ENCODE measurements around the gene DUS4L.
"Not testable (repeated sequence)": the region's sequence is repeated elsewhere in the genome, so short reads cannot be mapped to it uniquely, and the experiment has no call there.

The DUS4L gene, protein sequence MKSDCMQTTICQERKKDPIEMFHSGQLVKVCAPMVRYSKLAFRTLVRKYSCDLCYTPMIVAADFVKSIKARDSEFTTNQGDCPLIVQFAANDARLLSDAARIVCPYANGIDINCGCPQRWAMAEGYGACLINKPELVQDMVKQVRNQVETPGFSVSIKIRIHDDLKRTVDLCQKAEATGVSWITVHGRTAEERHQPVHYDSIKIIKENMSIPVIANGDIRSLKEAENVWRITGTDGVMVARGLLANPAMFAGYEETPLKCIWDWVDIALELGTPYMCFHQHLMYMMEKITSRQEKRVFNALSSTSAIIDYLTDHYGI

GRCh38 chr7:107563775-107564552 lies at the start of gene DUS4L, which contains the start of gene COG5:
TSS of gene DUS4L (plus strand) at chr7:107563971. CDS start at chr7:107567071, 3,100 bp downstream.
TSS of gene COG5 (minus strand) at chr7:107563920. CDS start at chr7:107563896, 24 bp downstream.
- peak; percentile 75 for DNase-seq (ENCODE audit: low spot score)

- DNase-seq (ENCODE audit: low spot score) = no peak
Observed at GRCh38 chr7:107526672-107527071, 37.1 kb upstream of the DUS4L start.

DNA sequence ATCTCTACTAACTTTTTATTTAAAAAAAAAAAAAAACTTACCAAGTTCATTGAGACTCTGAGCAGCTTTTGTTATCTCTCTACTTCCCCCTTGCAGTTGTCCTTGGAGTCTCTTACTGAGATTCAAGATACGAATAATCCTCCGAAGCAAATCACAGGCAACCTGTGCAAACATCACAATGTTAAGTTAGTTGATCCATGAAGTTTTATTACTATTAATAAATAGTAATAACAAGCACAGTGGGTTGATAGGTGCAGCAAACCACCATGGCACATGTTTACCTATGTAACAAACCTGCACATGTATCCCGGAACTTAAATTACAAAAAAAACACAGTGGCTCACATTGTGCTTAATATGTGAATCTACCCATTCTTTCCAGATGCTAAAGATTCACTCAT lies 36.6 kb upstream of the DUS4L start:
- DNase-seq (ENCODE audit: low spot score) = no peak

DNA sequence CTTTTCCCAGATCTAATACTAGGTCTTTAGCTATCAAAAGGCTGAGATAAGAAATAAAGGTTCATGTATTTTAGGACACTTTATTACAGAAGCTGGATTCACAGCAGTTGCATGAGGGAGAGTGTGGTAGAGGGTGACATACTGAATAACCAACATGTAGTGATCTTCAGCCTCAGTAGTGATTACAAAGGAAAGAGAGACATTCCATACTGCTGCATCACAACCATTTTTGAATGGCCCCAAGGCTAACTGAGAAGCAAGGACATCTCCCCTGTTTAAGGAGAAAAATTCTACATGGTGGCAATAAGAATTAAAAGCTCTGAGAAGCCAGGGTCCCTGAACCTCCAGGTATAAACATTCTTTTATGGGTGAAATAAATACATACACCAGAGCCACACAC lies 35.3 kb upstream of the DUS4L start:
- DNase-seq (ENCODE audit: low spot score) = peak; percentile 36

- DNase-seq (ENCODE audit: low spot score) = peak; percentile 49
Observed at GRCh38 chr7:107530751-107531150, 33.0 kb upstream of the DUS4L start.

DNA sequence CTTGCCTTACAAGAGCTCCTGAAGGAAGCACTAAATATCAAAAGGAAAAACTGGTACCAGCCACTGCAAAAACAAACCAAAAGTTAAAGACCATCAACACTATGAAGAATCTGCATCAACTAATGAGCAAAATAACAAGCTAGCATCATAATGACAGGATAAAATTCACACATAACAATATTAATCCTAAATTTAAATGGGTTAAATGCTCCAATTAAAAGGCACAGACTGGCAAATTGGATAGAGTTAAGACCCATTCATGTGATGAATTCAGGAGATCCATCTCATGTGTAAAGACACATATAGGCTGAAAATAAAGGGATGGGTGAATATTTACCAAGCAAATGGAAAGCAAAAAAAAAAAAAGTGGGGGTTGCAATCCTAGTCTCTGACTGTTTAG lies 29.6 kb upstream of the DUS4L start:
- no peak for DNase-seq (ENCODE audit: low spot score)

DNA sequence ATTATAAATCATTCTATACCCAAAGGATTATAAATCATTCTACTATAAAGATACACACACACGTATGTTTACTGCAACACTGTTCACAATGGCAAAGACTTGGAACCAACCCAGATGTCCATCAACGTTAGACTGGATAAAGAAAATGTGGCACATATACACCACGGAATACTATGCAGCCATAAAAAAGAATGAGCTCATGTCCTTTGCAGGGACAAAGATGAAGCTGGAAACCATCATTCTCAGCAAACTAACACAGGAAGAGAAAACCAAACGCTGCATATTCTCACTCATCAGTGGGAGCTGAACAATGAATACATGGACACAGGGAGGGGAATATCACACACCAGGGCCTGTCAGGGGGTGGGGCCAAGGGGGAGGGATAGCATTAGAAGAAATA lies 26.5 kb upstream of the DUS4L start:
- not testable (repeated sequence) for DNase-seq (ENCODE audit: low spot score)

DNA sequence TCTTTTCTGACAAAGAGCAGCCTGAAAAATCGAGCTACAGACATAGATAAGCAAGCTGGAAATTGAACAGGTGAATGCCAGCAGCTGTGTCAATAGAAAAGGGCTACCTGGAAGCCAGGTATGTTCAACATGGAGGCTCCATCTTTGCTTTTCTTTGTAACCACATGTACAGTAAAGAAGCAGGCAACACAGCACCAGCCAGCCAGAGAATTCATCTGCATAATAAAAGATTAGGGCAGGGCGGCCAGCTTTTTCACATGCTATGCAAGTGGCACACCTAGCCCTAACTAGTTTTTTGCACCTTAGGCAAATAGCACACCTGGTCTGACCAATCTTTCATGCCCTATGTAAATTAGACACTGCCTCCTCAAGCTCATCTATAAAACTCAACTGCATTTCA lies 25.8 kb upstream of the DUS4L start:
- no peak for DNase-seq (ENCODE audit: low spot score)

- no peak for DNase-seq (ENCODE audit: low spot score)
Observed at GRCh38 chr7:107543338-107543993, 20.3 kb upstream of the DUS4L start.

- no peak for DNase-seq (ENCODE audit: low spot score)
Observed at GRCh38 chr7:107544848-107545591, 18.8 kb upstream of the DUS4L start.

GRCh38 chr7:107551936-107552335 lies 11.8 kb upstream of the DUS4L start:
- no peak for DNase-seq (ENCODE audit: low spot score)

DNA sequence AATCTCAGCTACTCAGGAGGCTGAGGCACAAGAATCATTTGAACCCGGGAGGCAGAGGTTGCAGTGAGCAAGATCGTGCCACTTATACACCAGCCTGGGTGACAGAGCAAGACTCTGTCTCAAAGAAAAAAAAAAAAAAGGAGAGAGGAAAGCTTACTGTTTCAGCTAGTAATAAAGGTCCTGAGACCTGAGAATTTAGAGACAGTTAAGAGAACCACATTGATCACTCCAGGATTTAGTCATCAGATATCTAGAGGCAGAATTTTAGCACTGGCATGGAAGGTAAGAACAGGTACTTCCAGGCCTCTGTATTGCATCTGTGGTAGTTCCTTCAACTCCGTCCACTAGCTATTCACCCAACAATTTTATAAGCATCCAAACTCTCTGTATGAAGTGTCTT lies 7.9 kb upstream of the DUS4L start:
- no peak for DNase-seq (ENCODE audit: low spot score)

DNA sequence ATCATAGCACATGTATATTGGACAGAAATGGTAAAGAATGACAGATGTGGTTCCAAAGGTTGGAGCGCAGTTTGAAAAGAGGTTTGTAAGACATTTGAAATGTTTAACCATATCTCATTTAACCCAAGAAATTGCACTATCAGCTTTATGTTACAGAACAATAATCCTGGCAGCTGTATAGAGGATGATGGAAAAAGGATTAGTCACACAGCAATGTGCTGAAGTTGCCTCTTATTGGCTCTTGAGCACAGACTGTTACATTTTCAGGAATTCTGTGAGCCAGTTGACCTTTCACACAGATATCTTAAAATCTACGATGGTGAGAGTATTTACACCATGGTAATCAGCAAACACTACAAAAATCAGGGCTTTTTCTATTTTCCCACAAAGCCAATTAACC lies 3.9 kb upstream of the DUS4L start:
- DNase-seq (ENCODE audit: low spot score) = no peak

DNA sequence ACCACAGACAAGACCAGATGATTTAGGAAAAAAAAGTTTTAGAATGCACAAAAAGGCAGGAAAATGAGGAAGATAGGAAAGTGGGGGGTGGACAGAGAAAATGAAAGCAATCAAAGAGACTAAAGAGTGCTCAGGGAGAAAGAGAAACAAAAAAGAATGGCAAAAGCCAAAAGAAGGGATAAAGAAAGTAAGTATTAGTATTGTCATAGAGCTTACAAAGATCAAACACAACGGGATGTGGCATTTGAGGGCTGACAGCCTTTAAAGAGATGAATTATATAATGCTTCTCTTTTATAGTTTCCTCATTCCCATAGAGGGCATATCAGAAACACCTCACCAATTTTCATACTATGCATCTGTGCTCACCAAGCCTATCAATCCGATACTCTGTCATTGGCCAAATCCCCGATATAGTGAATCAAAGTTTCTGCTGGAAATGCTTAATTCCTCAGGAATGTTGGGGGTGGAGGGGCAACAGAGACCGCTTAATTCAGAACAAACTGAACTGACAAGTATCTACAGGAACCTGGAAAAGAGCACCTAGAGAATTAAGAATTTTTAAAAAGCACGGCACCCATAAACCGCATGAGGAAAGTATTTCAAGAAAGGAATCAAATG lies 2.8 kb upstream of the DUS4L start:
- no peak for DNase-seq (ENCODE audit: low spot score)

DNA sequence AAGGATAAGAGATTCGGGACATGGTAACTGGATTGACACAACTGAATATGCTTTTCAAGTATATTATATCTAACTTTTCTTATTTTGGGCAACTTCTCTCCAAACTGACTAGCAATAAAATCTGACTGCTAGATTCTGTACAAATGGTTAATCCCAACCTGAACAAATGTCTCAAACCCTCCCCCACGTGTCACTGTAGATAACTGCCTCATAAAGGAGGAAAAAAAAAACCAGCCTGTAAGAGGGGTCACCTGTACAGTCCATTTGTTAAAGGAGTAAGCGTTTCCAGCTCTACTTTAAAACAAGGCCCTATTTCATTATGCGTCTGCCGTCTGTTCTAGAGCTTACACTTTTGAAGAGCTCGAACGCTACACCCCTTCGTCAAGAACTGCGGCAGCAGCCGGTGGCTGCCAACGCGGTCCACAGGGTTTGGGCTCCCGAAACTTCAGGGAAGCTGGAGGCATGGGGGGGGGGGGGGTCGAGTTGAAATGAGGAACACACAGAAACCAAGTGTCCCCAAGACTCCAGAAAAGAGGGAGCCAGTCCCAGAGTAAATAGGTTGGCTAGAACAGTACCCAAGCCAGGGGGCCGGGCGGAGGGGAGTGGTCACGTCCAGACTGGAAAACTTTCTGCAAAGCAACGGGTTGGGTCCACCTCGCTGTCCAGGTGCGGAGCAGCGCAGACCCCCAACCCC lies 543 bp upstream of the DUS4L start:
- no peak for DNase-seq (ENCODE audit: low spot score)

- peak; percentile 50 for DNase-seq (ENCODE audit: low spot score)
Observed at GRCh38 chr7:107564553-107565298, 955 bp downstream of the DUS4L start.

DNA sequence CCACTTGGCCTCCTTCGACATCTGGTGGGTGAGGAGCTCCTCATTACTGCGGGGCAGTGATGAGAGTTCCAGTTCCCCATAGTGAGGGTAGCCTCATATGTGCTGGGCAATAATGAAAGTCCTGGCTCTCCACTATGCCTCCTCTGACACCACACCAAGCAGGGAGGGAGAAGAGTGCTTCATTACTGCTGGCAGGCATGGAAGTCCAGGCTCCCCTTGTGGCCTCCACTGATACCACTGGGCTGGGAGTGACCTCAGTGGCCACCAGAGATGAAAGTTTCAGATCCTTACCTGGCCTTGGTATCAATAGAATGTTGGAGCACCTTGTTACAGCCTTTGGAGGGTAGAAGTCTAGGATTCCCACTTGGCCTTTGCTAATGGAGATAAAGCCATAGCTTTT lies 6.5 kb downstream of the DUS4L start:
- DNase-seq (ENCODE audit: low spot score) = no peak

DNA sequence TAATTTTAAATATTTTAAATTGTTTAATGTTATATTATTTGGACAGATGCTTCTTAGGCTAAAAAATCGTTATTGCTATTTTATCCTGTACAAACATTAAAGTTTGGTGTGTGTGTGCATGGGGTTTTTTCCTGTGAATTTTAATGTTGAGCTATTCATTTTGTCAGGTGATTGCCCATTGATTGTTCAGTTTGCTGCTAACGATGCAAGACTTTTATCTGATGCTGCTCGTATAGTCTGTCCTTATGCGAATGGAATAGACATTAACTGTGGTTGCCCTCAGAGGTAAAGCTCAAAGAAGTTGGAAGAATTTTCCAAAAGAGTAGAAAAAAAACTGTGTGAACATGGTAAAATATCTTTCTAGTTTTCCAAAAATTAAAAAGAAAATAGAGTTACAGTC lies 9.8 kb downstream of the DUS4L start:
- no peak for DNase-seq (ENCODE audit: low spot score)

DNA sequence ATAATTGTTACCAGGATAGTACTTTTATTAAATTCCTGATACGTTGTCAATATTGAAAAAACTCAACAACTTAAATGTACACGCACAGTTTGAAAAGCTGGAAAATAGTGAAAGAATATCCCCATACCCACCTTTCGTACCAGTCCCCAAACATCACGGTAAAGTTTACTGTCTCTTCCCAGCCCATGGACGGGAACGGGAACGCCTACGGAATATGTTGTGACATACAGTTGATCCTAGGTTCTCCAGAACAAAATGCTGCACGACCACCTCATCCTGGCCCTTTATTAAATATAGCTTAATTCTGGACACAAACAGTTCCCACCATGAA lies 15.7 kb downstream of the DUS4L start:
- DNase-seq (ENCODE audit: low spot score) = no peak

DNA sequence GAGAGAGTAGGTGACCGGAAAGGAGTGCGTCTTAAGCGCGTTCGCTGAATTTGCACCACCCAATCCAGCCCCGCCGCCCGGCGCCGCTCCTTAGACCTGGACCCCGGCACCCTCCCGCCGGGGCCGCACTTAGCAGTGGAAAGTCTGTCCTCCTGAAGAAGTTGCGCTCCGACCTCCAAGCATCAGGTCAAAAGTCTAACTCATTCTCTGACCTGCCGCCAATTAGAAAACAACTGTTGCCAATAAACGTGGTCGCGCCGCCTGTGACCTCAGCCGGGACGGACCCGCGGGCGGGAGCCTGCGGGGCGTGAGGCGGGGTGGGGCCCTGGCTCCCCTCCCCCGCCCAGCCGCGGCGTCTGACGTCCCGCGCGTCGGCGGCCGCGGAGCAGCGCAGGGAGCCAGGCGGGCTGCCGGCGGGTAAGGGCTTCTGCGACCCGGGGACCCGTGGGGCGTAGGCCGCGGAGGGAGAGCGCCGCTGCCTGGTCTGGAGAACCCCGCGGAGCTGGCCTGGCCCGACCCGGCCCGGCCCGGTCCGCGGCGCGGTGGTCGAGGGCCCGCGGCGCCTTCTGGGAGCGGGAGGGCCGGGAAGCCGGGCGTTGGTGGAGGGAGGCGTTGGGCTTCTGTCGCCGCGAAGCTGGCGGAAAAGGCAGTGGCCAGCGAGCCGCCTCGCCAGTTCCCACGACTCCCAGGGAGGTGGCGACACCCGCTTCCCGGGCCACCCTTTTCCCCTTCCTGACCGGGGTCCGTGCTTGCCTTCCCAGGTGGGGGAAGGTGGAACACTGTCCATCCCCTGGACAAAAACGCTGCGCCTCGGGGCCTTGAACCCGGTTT lies 16.3 kb downstream of the DUS4L start, which contains the start of gene BCAP29:
TSS of gene BCAP29 (plus strand) at position 362 of the 831 bp plus-strand sequence. CDS start 527 bp downstream, outside the sequence.
- DNase-seq (ENCODE audit: low spot score) = peak; percentile 62

All from COLO829 (cell line).